Measurements from ENCODE around the gene PARL. TPM values are rescaled to one million over a fixed set of nuclear protein-coding genes. Genes with fewer than 3 reads are reported as not detected.

PARL gene
- total RNA-seq, 1 donor from 2014 or later: 70.5 TPM

- Histone ChIP-seq H3K79me2 (ENCODE audit: low read depth) (no peaks in the 10 kb centered on the region), H3K36me3 (peaks cover 6% of the 10 kb centered on the region), H3F3A (ENCODE audit: low read depth) (peaks cover 32% of the 10 kb centered on the region), H3K4me1 (peaks cover 8% of the 10 kb centered on the region), H3K9ac (no peak overlapping the region), H4K20me1 (ENCODE audit: low read depth) (peaks cover 22% of the 10 kb centered on the region), H3K27ac (no peak overlapping the region), H2AFZ (replicated peaks) (no peak overlapping the region), H3K4me3 (no peak overlapping the region), H3K9me3 (ENCODE audit: low read depth) (no peaks in the 10 kb centered on the region), H3K4me2 (no peak overlapping the region), H3K27me3 (peaks cover 16% of the 10 kb centered on the region)
- TF ChIP-seq CTCF (IDR thresholded peaks at IDR 0.05) (no peak), EZH2phosphoT487 (IDR thresholded peaks at IDR 0.05) (no peak), EZH2 (IDR thresholded peaks at IDR 0.05) (no peak)
- Mint-ChIP-seq H3K9me3 (no peaks in the 10 kb centered on the region), H3K4me3 (no peak overlapping the region), H3K27ac (no peak overlapping the region), H3K4me1 (peaks cover 12% of the 10 kb centered on the region), H3K27me3 (ENCODE audit: insufficient read depth, low read depth) (no peaks in the 10 kb centered on the region), H3K36me3 (peaks cover 6% of the 10 kb centered on the region)
- DNase-seq (ENCODE audit: low spot score): no peak
Observed at GRCh38 chr3:183827809-183828537, 56.7 kb downstream of the PARL start.

- no peak for DNase-seq (ENCODE audit: low spot score)
- Histone ChIP-seq H3F3A (ENCODE audit: low read depth) (peaks cover 41% of the 10 kb centered on the region), H3K4me2 (no peak overlapping the region), H2AFZ (replicated peaks) (no peak overlapping the region), H3K79me2 (ENCODE audit: low read depth) (no peaks in the 10 kb centered on the region), H3K36me3 (peaks cover 6% of the 10 kb centered on the region), H3K4me3 (no peak overlapping the region), H3K9me3 (ENCODE audit: low read depth) (no peaks in the 10 kb centered on the region), H4K20me1 (ENCODE audit: low read depth) (peaks cover 25% of the 10 kb centered on the region), H3K27ac (no peak overlapping the region), H3K27me3 (peaks cover 16% of the 10 kb centered on the region), H3K9ac (no peak overlapping the region), H3K4me1 (peaks cover 15% of the 10 kb centered on the region)
- Mint-ChIP-seq H3K27ac (no peak overlapping the region), H3K4me3 (peak overlapping the region; percentile 83), H3K36me3 (peaks cover 4% of the 10 kb centered on the region), H3K9me3 (no peaks in the 10 kb centered on the region), H3K4me1 (peaks cover 15% of the 10 kb centered on the region), H3K27me3 (ENCODE audit: insufficient read depth, low read depth) (peaks cover 4% of the 10 kb centered on the region)
- TF ChIP-seq EZH2phosphoT487 (IDR thresholded peaks at IDR 0.05) (no peak), CTCF (IDR thresholded peaks at IDR 0.05) (no peak), EZH2 (IDR thresholded peaks at IDR 0.05) (no peak)
Observed at GRCh38 chr3:183826448-183827250, 58.0 kb downstream of the PARL start.

- peaks cover 4% of the 10 kb centered on the region for H3K27me3 Mint-ChIP-seq (ENCODE audit: insufficient read depth, low read depth)
- peaks cover 15% of the 10 kb centered on the region for H3K4me1 Mint-ChIP-seq
- Histone ChIP-seq H3K9ac (no peak within 1 kb of the TSS), H2AFZ (replicated peaks) (peak within 1 kb of the TSS; percentile 92), H3K4me3 (peak within 1 kb of the TSS; percentile 72), H3K4me1 (peaks cover 15% of the 10 kb centered on the region), H3K27ac (no peak within 1 kb of the TSS), H3F3A (ENCODE audit: low read depth) (peaks cover 41% of the 10 kb centered on the region), H3K36me3 (no peaks in the 10 kb centered on the region), H3K9me3 (ENCODE audit: low read depth) (no peaks in the 10 kb centered on the region), H3K79me2 (ENCODE audit: low read depth) (no peaks in the 10 kb centered on the region), H3K4me2 (peak within 1 kb of the TSS; percentile 92), H4K20me1 (ENCODE audit: low read depth) (peaks cover 25% of the 10 kb centered on the region), H3K27me3 (peaks cover 16% of the 10 kb centered on the region)
- H3K4me3 Mint-ChIP-seq: peak within 1 kb of the TSS; percentile 84
- peak; percentile 90 for DNase-seq (ENCODE audit: low spot score)
- no peak for TF ChIP-seq EZH2 (IDR thresholded peaks at IDR 0.05)
- peak; percentile 60 for TF ChIP-seq CTCF (IDR thresholded peaks at IDR 0.05)
- no peaks in the 10 kb centered on the region for H3K9me3 Mint-ChIP-seq
- H3K27ac Mint-ChIP-seq: no peak within 1 kb of the TSS
- peaks cover 4% of the 10 kb centered on the region for H3K36me3 Mint-ChIP-seq
Observed at GRCh38 chr3:183825456-183826161, 59.1 kb downstream of the PARL start, which contains the start of gene MAP6D1. MAP6D1 (minus strand) TSS chr3:183825577; CDS start chr3:183825547, 30 bp downstream.

All from neural progenitor cell (in vitro differentiated cells).